NCI-H460 (cell line): ENCODE results near the gene IGF2. TPM values are rescaled to one million over a fixed set of nuclear protein-coding genes. Genes with fewer than 3 reads are reported as not detected.

Source experiments
- DNase-seq: peaks from one replicate; pipeline ENCODE4 v3.0.0-alpha.2; 2016; ENCODE audit warnings: low read depth; ENCODE audit errors: extremely low read depth
- total RNA-seq: library from RNA; depleted of rRNA; stranded (reverse); fragments of >200 nt; shearing (Covaris generic); gene quantifications from 2 replicates; pipeline ENCODE4 v1.2.3, GENCODE V29; 2014

Gene IGF2
- total RNA-seq, 1 experiment from 2014 or later = 0.15 TPM

GRCh38 chr11:2106583-2107209, 32.5 kb downstream of the IGF2 start:
- DNase-seq = no peak

GRCh38 chr11:2105511-2105910, 33.7 kb downstream of the IGF2 start:
- DNase-seq = no peak

- no peak for DNase-seq
Observed at GRCh38 chr11:2104524-2105440, 34.4 kb downstream of the IGF2 start.

- DNase-seq = no peak
Observed at GRCh38 chr11:2103668-2104523, 35.3 kb downstream of the IGF2 start.

GRCh38 chr11:2102883-2103213, 36.3 kb downstream of the IGF2 start:
- no peak for DNase-seq

GRCh38 chr11:2102132-2102882, 36.9 kb downstream of the IGF2 start:
- DNase-seq = no peak

GRCh38 chr11:2101171-2101675, 38.0 kb downstream of the IGF2 start:
- DNase-seq = no peak

GRCh38 chr11:2100361-2101170, 38.6 kb downstream of the IGF2 start:
- no peak for DNase-seq

GRCh38 chr11:2099516-2100349, 39.5 kb downstream of the IGF2 start:
- no peak for DNase-seq

GRCh38 chr11:2098691-2099515, 40.3 kb downstream of the IGF2 start:
- DNase-seq = no peak

- DNase-seq = no peak
Observed at GRCh38 chr11:2097998-2098690, 41.0 kb downstream of the IGF2 start.

- DNase-seq = no peak
Observed at GRCh38 chr11:2097356-2097997, 41.7 kb downstream of the IGF2 start.

- DNase-seq = no peak
Observed at GRCh38 chr11:2096919-2097301, 42.3 kb downstream of the IGF2 start.

GRCh38 chr11:2096011-2096918, 42.9 kb downstream of the IGF2 start:
- no peak for DNase-seq

GRCh38 chr11:2095542-2095941, 43.6 kb downstream of the IGF2 start:
- DNase-seq = no peak

- DNase-seq = no peak
Observed at GRCh38 chr11:2095198-2095520, 44.0 kb downstream of the IGF2 start.
